Stimulated activated CD4-positive, alpha-beta T cell treated with anti-CD3 and anti-CD28 coated beads, Interleukin-1b, Interleukin-23, amount 100 ng/mL, for 24 hours (primary cell): Measurements from ENCODE around the gene PRPSAP1.

Experiments used
- DNase-seq, 4 experiments: peaks; one replicate each; pipeline ENCODE4 v3.0.0-alpha.2; 2020; ENCODE audit warnings: low read depth in 4 of 4, low spot score in 1 of 4

Gene PRPSAP1

DNA sequence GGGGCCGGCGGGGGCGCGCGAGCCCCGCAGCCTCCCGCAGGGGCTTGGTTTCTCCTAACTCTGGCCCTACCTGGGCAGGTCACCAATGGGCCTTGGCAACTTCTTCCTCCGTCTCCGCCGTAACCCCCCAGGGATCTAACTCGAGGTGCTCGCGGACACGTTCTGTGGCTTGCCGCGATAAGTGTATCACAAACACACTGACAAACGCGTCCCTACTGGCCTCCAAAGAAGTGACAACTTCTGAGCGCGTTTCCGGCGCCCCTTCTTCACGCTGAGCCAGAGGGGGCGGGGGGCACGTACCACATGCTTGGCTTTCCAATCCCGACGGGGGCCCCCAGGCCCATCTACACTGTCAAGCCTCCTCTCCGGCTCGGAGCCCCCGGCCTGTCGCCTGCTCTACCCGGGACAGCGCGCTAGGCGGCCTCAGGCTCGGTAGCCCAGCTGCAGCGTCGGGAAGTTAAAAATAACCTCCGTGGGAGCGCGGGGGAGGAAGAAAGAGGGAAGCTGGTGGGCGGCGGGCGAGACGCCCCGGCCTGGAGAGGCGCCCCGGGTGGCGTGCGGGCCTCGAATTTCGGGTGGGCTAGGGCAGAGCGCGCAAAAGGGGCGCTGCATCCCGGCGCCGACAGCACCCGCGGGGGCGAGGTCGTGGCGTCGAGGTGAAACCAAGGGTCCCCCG is 30.0 kb upstream of the PRPSAP1 start:
- peak in 2 of 4 experiments; percentile 18 to 35 for DNase-seq

DNA sequence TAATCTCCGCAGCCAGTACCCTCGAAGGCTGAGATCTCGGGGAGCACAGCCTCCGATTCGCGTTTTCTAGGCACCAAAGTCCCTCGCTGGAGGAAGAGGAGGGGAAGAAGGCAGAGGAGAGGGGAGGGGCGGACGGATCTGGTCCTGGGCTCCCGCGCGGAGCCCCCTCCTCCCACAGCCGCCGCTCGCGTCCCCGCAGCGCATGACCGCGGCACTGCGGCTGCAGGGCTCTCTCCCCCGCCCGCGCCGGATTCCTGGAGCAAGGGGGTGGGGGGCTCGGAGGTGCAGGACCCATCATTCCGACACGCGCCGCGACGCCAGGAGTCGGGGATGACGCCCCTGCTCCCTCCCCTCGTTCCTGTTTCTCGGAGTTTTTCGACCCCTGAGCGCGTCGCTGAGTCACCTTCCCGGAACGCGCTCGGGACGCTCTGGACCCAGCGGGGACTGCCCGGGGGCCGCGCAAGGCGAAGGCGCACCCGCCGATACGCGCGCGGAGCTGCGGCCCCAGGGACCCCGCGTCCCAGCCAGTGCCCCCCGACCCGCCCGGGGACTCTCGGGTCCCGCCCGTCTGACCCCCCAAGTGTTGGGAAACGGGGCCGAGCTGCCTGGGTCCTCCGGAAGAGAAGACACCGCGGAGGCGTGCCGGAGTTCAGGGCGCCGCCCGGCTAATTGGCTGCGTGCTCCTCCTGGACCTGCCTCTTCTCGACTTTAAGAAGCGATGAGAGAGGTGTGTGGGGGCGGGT is 29.3 kb upstream of the PRPSAP1 start:
- peak in 3 of 4 experiments; percentile 30 to 65 (median 46) for DNase-seq

DNA sequence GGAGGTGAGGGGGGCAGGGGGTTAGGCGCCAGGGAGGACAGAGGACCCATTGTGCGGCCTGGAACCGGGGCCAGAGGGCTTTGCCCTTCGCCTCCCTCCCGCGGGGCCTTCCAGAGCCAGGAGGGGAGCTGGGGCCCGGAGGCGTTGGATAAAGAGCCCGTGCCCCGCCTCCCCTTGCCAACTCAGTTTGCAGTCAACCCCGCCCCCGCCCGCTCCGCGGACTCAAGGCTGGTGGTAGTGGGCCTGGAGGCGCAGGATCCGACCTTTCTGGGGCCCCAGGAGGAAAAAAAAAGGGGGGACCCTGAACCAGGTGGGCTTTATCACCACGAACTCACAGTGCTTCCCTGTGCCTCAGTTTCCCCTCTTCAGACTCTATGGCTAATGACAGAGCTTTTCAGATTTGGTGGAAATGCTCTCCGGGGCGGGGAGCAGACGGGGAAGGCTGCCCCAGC is 28.7 kb upstream of the PRPSAP1 start:
- peak in 1 of 4 experiments; percentile 34 for DNase-seq

DNA sequence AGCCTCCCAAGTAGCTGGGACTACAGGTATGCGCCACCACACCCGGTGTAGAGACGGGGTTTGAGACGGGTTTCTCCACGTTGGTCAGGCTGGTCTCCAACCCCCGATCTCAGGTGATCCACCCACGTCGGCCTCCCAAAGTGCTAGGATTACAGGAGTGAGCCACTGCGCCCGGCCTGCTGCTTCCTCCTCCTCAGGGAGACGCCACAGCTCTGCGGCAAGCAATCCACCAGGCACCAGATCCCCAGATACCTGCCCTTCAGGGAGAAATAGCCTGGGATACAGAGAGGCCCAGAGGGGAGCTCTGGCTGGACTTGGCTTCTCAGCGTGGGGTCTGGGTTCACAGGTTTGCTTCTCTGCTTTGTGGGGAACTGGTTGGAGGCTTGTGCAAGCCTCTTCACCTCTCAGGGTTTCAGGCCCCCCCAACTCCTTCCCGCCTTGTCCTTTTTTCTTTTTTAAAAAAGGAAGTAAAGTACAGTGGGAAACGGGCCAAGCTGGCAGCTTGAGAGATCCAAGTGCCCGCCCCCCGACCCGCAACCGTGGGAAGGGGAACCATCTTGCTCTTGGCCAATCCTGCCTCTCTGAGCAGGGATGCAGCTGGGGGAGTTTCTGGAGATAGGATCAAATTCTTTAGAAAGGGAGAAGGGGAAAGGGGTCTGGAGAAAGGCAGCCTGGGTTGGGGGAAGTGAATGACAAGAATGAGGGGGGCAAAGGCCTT is 28.1 kb upstream of the PRPSAP1 start:
- no peak for DNase-seq

DNA sequence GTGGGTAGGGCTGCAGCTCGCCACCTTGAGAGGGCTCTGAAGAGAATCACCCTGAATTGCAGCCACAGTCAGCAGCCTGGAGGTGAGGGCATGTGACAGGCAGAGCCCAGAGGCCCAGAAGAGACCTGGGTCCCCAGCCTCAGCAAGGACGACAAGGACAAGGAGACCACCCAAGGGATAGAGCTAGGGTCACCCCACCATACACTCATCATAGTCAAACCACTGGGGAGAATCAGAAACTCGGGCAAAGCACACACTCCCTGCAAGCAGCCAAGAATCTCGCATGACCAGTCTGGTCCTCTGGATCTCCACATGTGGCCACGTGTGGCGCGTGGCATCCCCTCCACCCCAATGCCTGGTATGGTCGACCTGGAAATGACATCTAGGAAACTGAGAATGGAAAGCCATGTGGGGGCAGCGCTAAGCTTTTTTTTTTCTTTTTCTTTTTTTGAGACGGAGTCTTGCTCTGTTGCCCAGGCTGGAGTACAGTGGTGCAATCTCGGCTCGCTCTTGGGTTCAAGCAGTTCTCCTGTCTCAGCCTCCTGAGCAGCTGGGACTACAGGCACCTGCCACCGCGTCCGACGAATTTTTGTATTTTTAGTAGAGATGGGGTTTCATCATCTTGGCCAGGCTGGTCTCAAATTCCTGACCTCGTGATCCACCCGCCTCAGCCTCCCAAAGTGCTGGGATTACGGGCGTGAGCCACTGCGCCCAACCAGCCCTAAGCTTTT is 26.1 kb upstream of the PRPSAP1 start:
- no peak for DNase-seq

DNA sequence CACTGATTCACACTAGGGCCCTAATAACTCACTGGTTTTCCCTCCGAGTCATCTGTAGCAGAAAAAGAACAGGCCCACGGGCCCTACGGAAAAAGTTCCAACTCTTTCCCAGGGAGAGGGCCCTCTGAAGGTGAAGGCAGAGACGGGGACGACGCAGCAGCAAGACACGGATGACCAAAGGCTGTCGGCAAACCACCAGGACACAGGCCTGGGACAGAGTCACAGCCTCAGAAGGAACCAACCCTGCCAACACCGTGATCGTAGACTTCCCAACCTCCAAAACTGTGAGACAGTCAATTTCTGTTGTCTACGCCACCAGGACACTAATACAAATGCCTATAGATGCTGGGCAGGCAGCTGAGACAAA is 25.5 kb upstream of the PRPSAP1 start:
- DNase-seq: no peak

DNA sequence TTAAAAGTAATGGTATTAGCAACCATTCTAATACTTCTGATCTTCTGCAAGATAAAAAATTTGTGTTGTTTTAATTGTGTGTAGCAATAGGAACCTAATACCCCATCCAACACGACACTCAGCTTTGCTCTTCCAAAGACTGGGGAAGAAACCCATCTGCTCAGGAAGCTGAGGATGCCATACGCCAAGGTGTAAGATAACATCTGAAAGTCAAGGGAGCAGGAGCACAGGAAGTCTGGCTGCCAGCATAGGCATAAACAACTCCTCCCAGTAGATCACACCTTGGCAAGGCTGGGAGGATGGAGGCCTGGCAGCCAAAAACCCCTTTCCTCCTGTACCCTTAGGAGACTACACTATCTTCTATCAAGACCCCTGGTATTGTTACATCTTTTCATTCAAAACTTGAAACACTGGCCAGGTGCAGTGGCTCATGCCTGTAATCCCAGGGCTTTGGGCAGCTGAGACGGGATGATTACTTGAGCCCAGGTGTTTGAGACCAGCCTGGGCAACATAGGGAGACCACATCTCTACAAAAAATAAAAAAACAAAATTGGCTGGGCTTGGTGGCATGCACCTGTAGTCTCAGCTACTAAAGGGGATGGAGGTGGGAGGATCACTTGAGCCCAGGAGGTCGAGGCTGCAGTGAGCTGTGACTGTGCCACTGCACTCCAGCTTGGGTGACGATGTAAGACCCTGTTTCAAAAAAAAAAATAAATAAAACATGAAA is 25.0 kb upstream of the PRPSAP1 start:
- DNase-seq: no peak

DNA sequence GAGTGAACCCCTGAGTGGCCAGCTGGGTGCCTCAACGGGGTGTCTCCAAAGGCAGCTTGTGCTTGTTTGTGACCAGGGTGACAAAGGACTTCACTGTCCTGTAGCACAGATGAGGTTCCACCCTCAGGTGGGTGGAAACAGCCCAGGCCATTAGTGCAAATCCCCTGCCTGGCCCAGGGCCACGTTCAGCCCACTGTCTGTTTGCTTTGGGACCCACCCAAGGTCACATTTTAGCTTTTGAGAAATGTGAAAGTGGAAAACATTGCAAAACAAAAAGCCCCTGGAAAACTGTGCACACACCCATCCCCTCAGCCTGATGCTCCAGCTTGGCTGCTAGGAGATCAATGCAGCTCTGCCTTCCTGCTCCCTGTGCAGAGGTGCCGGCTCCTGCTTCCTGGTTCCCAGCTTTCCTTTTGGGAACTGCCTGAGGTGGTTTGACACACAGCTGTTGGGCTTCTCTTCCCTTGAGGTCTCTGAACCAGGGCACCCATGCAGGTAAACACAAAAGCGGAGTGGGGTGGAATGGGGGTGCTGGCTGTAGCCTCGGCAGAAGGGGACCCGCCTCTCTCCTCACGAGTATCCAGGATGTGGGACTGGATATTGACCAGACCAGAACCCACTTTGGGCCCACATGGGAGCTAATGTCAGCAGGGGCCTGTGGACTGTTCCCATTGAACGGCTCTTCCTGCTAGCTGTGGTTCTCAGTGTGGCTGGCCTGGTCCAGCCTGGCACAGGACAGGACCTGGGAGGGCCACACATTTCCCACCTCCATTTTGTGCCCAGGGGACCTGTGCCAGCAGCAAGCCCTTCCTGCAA is 22.8 kb upstream of the PRPSAP1 start:
- no peak for DNase-seq

DNA sequence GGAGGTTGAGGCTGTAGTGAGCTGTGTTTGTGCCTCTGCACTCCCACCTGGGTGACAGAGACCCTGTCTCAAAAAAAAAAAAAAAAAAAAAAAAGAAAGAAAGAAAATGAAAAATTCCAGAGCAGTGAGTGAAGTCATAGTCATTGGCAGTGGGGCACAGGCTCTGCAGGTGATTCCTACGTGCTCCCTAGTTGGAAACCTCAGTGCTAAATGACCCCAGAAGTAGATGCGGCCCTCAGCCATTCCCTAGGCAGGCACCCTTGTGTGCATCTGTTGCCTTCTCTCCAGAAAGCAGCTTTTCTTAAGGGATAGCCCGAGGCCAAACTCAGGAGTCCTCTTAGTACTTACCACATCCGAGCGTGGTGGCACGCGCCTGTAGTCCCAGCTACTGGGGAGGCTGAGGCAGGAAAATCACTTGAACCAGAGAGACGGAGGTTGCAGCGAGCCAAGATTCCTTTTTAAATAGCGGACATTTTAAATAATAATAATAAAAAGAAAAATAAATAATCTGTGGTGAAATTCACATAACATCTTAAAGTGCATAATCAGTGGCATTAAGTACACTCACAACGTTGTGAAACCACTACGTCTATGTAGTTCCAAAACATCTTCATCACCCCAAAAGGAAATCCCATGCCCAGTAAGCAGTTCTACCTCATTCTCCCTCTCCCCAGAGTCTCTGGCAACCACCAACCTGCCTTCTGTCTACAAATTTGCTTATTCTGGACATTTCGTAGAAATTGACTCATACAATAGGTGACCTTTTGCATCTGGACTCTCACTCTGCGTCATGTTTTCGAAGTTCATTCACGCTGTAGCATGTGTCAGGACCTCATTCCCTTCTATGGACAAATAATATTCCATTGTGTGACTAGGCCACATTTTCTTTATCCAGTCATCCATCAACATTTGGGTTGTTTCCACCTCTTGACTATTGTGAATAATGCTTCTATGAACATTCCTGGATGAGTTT is 18.2 kb upstream of the PRPSAP1 start:
- no peak for DNase-seq

DNA sequence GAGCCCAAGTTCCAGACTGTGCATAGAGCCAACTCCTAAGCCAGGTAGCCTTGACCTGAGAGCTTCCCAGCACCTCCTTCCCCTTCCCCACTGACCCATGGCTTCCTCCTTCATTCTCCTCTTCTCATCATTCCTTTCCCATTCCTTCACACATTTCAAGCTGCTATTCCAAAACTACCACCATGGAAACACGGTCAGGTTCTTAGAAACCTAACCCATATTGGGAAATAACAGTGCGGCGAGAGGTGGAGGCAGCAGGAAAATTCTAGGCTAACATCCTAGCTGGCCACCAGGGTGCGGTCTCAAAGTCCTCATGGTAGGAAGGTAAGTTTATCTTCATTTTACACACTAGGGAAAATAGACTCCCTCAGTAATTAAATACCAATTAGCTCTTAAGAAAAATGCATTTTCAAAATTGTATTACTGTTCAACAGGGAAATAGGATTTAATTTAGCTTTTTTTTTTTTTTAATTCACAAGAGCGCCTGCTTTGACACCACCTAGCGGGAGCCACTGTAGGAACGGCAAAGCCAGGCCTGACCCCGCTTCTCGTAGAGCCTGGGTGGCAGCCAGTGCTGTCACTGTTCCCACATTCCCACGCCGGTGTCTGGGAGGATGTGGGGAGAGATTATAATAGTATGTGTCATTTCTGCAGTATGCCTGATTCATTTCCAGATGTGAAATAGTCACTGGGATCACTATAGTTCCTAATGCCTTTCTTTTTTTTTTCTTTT is 16.7 kb upstream of the PRPSAP1 start:
- no peak for DNase-seq

DNA sequence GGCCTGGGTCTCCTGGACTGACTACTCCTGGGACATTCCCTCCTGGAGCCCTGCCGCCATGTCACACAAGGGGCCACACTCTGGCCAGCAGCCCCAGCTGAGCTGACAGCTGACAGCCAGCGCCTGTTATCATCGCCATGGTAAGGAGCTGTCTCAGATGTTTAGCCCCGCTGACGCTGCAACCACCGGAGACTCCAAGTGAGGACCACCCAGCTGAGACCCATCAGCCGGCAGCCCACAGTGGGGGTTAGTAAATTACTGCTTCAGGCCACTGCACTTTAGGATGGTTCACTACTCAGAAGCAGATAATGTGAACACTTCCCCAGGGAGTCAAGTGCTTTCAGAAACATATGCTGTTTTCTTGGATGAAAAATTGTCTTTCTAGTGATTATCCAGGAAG is 16.1 kb upstream of the PRPSAP1 start:
- no peak for DNase-seq

DNA sequence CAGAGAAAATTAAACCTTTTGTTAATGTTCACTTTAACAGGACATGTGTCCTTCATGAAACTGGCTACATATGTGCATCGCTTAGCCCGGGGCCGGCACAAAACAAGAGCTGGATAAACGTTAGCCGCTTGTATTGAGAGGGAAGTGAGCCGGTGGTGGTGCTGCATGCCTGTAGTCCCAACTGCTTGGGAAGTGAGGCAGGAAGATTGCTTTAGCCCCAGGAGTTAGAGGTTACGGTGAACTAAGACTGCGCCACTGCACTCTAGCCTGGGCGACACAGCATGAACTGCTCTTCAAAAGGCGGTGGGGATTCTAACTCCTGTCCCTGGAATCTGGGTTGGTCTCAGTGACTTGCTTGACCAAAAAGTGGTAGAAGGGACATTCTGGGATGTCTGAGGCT is 15.7 kb upstream of the PRPSAP1 start:
- DNase-seq: no peak

DNA sequence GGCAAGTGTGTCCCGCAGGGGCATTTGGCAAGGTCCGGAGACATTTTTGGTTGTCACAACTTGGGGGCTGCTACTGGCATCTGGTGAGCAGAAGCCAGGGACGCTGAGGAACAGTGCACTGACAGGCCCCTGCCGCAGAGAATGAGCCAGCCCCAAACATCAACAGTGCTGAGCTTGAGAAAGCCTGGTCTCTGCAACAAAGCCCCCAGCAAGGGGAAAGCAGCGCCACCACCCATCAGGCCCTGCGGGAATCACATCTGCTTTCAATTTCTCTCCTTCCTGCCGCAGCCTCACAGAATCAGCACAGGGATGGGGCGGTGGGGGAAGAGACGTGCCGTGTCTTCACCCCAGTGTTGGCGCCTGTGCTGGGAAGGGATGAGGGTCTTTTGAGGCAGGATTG is 14.8 kb upstream of the PRPSAP1 start:
- no peak for DNase-seq

DNA sequence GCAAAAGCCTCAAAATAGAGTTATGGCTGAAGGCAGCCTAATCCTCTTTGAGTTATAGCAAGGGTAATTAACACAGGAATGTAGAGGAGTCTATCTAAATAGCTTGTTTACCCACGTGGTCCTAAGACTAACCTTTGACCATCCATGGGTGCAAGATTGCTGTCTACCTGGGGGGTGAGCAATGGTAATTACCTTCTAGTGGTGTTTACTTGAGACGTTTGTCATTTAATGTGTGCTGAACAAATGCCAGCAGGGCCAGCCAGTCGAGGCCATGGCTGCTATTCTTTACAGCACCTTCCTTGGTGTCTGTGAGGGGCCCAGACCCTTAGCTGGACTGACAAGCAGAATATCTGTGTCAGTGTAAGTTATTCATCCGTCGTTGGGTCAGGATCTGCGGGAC is 13.9 kb upstream of the PRPSAP1 start:
- DNase-seq: no peak

DNA sequence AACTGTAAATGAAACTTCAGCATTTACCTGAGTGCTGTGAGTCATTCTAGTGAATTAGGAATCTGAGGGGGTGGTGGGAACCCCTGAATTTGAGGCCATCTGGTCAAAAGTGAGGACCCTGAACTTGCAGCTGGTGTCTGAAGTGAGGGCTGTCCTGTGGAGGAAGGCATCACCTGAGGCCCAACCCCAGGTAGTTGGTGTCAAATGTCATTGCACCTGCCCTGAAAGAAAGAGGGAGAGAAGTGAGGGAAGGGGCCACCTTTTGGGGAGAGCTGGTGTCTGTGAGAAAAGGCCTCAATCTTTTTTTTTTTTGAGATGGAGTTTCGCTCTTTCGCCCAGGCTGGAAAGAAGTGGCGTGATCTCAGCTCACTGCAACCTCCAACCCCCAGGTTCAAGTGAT is 12.5 kb upstream of the PRPSAP1 start:
- DNase-seq: no peak

DNA sequence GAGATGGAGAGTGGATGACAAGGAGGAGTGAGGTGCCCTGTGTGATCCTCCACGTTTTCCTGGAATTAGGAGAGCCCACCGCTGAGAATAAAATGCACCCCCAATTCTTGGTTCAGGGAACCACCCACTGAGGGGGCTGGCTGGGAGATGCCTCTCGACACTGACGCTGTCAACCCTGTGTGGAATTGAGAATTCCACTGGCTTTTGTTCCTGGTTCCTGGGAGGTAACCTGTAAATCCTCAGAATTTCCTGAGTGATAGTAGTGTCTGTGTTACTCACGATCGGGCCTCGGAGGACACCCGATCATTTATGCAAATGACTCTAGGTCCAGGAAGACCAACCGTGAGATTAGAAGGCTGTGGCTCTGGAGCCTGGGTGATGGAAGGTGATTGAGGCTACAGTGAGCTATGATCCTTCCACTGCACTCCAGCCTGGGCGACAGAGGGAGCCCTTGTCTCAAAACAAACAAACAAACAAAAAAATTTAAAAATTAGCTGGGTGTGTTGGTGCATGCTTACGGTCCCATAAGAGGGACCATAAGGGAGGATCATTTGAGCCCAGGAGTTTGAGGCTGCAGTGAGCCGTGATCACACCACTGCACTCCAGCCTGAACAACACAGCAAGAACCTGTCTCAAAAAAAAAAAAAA is 11.7 kb upstream of the PRPSAP1 start:
- DNase-seq: no peak

DNA sequence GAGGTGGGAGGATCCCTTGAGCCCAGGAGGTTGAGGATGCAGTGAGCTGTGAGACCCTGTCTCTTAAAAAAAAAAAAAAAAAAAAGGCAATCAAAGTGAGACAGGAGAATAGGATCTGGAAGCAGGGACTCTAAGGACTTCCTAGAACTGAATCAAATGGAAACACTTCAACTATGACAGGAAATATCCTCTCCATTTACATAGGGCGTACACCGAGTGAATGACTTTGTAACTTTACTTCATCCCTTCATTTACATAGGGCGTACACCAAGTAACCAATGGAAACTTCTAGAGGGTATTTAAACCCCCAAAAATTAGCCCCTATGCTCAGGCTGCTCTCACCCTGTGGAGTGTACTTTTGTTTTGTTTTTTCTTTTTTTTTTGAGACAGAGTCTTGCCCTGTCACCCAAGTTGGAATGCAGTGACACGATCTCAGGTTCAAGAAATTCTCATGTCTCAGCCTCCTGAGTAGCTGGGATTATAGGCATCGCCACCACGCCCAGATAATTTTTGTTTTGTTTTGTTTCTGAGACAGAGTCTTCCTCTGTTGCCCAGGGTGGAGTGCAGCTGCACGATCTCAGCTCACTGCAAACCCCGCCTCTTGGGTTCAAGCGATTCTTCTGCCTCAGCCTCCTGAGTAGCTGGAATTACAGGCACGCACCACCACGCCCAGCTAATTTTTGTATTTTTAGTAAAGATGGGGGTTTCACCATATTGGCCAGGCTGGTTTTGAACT is 9.6 kb upstream of the PRPSAP1 start:
- DNase-seq: no peak
